ENCODE data around the gene LANCL2.

The LANCL2 gene

DNA sequence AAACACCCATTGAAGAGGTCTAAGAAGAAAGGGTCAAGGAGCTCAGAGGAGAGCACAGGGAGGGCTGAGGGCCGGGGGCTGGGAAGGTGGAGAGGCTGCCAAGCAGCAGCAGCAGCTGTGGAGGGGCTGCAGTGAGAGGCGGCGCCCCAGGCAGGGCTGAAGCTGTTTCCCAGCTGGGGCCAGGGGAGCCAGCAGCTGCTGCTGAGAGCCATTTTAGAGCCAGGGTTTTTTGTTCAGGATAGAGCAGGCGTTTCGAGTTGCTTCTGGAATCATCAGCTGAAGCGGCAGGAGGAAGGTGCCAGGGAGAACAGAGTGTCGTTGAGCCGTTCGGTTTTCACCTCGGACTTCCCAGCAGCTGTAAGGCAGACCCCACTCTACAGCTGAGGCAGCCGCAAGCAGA, 62.7 kb downstream of the LANCL2 start:
- H3K4me1 ChIP-seq (ENCODE audit: control insufficient read depth in 1 of 2, insufficient read depth in 1 of 2, low read depth in 1 of 2, low read length in 1 of 2), result no peaks in the 10 kb centered on the region
- no peaks in the 10 kb centered on the region for H3K36me3 ChIP-seq
- H3K4me3 ChIP-seq (ENCODE audit: low read depth in 1 of 2, low read length in 1 of 2), result no peak overlapping the region
- no peaks in the 10 kb centered on the region for H3K27me3 ChIP-seq
- TF ChIP-seq CTCF (IDR thresholded peaks at IDR 0.05), result no peak
- H3K27ac ChIP-seq, result no peak overlapping the region
- H3K9me3 ChIP-seq, result no peaks in the 10 kb centered on the region

- no peaks in the 10 kb centered on the region for H3K27me3 ChIP-seq
- H3K4me1 ChIP-seq (ENCODE audit: control insufficient read depth in 1 of 2, insufficient read depth in 1 of 2, low read depth in 1 of 2, low read length in 1 of 2), result no peaks in the 10 kb centered on the region
- H3K9me3 ChIP-seq, result no peaks in the 10 kb centered on the region
- no peak overlapping the region for H3K4me3 ChIP-seq (ENCODE audit: low read depth in 1 of 2, low read length in 1 of 2)
- no peaks in the 10 kb centered on the region for H3K36me3 ChIP-seq
- TF ChIP-seq CTCF (IDR thresholded peaks at IDR 0.05), result no peak
- H3K27ac ChIP-seq, result no peak overlapping the region
Measured at GRCh38 chr7:55429835-55430499, 64.8 kb downstream of the LANCL2 start.

DNA sequence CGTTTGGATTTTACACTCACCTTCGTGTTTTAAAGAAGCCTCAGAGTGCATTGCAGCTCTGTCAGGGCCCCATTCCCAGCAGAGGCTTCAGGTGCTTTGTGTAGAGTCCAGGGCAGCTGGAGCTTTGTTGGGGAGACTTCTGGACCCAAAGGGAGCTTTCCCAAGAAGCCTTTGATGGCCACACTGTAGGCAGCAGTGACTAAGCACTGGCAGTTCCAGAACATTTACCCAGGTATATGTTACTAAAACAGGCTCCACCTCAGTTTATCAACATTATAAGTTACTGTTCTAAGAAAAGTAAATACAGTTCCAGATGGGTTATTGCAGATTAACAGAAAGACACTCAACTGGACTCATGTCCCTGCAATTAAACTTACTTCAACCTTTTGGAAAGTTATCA, 66.8 kb downstream of the LANCL2 start:
- Histone ChIP-seq H3K27me3 (no peaks in the 10 kb centered on the region), H3K4me1 (ENCODE audit: control insufficient read depth in 1 of 2, insufficient read depth in 1 of 2, low read depth in 1 of 2, low read length in 1 of 2) (no peaks in the 10 kb centered on the region), H3K4me3 (ENCODE audit: low read depth in 1 of 2, low read length in 1 of 2) (no peak overlapping the region), H3K27ac (no peak overlapping the region), H3K36me3 (no peaks in the 10 kb centered on the region), H3K9me3 (no peaks in the 10 kb centered on the region)
- no peak for TF ChIP-seq CTCF (IDR thresholded peaks at IDR 0.05)

DNA sequence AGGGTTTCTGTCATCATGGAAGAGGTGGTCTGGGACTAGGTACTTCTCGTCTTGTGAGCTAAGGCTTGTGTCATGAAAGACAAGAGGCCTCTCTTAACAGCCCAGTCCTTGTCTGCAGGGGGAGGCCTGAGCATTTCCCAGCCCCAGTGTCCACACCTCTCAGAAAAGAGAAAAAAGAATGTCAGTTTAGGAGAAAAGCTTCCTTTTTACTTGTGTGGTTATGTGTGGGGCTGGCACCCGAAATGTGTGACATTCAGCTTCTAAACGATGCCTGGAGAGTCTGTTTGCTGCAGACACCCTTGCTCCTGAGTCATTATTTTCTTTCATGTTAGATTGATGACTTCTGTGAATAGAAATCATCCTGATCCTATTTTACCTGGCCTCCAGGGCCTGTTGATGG, 67.4 kb downstream of the LANCL2 start:
- no peaks in the 10 kb centered on the region for H3K36me3 ChIP-seq
- no peak overlapping the region for H3K4me3 ChIP-seq (ENCODE audit: low read depth in 1 of 2, low read length in 1 of 2)

DNA sequence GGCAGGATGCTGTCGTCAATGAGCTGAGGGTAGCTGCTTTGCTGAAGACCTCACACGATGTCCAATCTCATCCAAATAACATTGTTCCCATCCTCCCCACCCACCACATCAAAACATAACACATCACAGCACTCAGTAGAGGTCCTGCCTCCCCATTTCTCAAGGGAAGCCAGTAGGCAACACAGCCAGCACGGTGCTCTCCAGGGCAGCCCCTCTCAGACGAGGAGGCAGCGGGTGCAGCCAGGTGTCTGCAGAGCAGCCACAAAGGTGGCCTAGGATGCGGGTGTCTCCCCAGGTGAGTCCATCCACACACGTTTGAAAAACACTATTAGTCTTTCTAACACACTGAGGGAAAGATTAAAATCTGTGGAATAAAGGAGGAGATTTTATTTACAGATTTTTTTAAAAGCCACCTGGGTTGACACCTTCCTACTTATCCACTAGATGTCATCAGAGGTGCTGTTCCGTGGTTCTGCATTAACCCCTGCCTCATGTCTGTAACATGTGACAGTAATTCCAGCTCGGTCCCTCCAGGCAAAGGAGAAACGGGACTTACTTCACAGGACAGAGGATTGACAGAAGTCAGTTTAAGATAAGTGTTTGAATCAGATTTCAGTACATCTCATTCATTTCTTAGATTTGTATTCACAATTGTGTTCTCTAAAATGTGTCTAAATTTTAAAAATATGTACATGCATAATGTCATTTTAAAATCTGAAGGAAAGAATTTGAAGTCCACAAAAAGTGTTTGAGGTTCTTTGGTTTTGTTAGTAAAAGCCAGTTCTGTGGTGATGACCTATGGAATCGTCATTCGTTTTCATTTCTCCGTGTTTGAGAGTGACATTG, 68.0 kb downstream of the LANCL2 start:
- no peak overlapping the region for H3K4me3 ChIP-seq (ENCODE audit: low read depth in 1 of 2, low read length in 1 of 2)
- H3K27ac ChIP-seq, result no peak overlapping the region
- no peaks in the 10 kb centered on the region for H3K36me3 ChIP-seq
- H3K27me3 ChIP-seq, result no peaks in the 10 kb centered on the region
- no peaks in the 10 kb centered on the region for H3K9me3 ChIP-seq
- TF ChIP-seq CTCF (IDR thresholded peaks at IDR 0.05), result no peak
- H3K4me1 ChIP-seq (ENCODE audit: control insufficient read depth in 1 of 2, insufficient read depth in 1 of 2, low read depth in 1 of 2, low read length in 1 of 2), result no peaks in the 10 kb centered on the region

More for the DNA sequence above, 67.4 kb downstream of the LANCL2 start:
- no peak for TF ChIP-seq CTCF (IDR thresholded peaks at IDR 0.05)
- H3K9me3 ChIP-seq, result no peaks in the 10 kb centered on the region
- no peaks in the 10 kb centered on the region for H3K4me1 ChIP-seq (ENCODE audit: control insufficient read depth in 1 of 2, insufficient read depth in 1 of 2, low read depth in 1 of 2, low read length in 1 of 2)
- no peak overlapping the region for H3K27ac ChIP-seq
- H3K27me3 ChIP-seq, result no peaks in the 10 kb centered on the region
